ENCODE data around the gene KCNK16.

GRCh38 chr6:39370390-39370789, 47.9 kb upstream of the KCNK16 start:
- TF ChIP-seq FOXM1 (IDR thresholded peaks at IDR 0.05; ENCODE audit: low read depth, low read length) (no peak), CTCF (IDR thresholded peaks at IDR 0.05 in 2 of 3, conservative IDR thresholded peaks at IDR 0.05 in 1 of 3; ENCODE audit: control insufficient read depth in 2 of 3, extremely low read depth in 1 of 3, insufficient read depth in 1 of 3, low read depth in 3 of 3, low read length in 3 of 3) (no peak), POLR2A (IDR thresholded peaks at IDR 0.05; ENCODE audit: low read depth, low read length) (no peak), SMC3 (IDR thresholded peaks at IDR 0.05; ENCODE audit: borderline replicate concordance, low read length) (no peak), REST (IDR thresholded peaks at IDR 0.05; ENCODE audit: low read depth, low read length) (no peak)

Data from GM12878 (cell line).